ENCODE results near the gene RBMS3.
A peak's percentile ranks its signal among the peaks of the same experiment; 100 is the strongest.
"Not testable (repeated sequence)": the region's sequence is repeated elsewhere in the genome, so short reads cannot be mapped to it uniquely, and the experiment has no call there.

Gene RBMS3

GRCh38 chr3:30024466-30024865, 743.6 kb downstream of the RBMS3 start:
- DNase-seq (ENCODE audit: low spot score) = no peak

- no peak for DNase-seq (ENCODE audit: low spot score)
Measured at GRCh38 chr3:30026851-30027250, 746.0 kb downstream of the RBMS3 start.

DNA sequence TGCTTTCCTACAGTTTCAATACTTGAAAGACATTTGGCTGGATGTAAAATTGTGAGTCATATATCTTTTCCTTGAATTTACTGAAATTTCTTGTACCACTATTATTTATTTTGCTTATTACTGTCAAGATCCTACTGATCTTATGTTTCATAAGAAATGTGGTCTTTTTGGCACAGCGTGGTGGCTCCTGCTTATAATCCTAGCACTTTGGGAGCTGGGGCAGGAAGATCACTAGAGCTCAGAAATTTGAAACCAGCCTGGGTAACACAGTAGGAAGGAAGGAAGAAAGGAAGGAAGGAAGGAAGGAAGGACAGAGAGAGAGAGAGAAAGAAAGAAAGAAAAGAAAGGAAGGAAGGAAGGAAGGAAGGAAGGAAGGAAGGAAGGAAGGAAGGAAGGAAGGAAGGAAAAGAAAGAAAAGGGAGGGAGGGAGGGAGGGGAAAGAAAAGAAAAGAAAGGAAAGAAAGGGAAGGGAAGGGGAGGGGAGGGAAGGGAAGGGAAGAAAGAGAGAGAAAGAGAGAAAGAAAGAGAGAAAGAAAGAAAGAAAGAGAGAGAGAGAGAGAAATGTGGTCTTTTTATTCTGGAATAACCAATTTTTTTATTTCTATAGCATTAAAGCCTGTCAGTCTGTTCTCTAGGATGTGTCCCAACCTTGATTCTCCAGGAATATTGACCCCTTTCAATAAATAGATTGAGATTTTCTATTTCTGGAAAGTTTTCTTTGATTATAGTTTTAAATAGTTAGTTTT, 753.5 kb downstream of the RBMS3 start:
- DNase-seq (ENCODE audit: low spot score) = no peak

DNA sequence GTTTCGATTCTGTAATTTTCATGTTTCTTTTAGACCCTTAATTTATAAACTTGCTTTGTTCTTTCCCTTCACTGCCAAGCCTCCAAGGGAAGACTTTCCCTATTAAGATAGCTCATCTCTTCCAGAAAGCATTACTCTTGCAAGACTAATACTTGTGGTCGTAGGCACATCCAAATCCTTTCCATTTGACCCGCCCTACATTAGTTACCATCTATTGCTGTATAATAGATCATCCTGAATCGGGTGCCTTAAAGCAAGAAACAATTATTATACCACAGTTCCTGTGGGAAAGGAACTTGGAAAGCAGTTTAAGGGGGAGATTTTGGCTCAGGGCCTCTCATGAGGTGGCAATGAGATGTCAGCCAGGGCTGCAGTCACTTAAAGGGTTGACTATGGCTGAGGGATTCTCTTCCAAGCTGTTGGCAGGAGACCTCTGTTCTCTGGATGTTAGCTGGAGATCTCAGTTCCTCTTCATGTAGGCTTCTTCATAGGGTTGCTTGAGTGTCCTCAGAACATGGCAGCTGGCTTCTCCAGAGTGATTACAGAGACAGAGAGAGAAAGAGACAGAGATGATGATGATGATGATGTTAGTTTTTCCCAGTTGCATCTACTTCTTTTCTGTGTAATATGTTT, 755.2 kb downstream of the RBMS3 start:
- no peak for DNase-seq (ENCODE audit: low spot score)

- DNase-seq (ENCODE audit: low spot score) = no peak
Measured at GRCh38 chr3:30040126-30040525, 759.3 kb downstream of the RBMS3 start.

DNA sequence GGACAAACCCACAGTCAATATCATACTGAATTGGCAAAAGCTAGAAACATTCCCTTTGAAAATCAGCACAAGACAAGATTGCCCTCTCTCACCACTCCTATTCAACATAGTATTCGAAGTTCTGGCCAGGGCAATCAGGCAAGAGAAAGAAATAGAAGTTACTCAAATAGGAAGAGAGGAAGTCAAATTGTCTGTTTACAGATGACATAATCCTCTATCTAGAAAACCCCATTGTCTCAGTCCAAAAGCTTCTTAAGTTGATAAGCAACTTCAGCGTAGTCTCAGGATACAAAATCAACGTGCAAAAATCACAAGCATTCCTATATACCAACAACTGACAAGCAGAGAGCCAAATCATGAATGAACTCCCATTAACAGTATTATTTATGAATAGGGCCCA, 760.6 kb downstream of the RBMS3 start:
- not testable (repeated sequence) for DNase-seq (ENCODE audit: low spot score)

- peak; percentile 86 for DNase-seq (ENCODE audit: low spot score)
Measured at GRCh38 chr3:30042274-30042859, 761.5 kb downstream of the RBMS3 start.

GRCh38 chr3:30042916-30043555, 762.2 kb downstream of the RBMS3 start:
- DNase-seq (ENCODE audit: low spot score) = no peak

- no peak for DNase-seq (ENCODE audit: low spot score)
Measured at GRCh38 chr3:30044515-30044914, 763.6 kb downstream of the RBMS3 start.

- DNase-seq (ENCODE audit: low spot score) = no peak
Measured at GRCh38 chr3:30048431-30048830, 767.6 kb downstream of the RBMS3 start.

GRCh38 chr3:30050116-30050515, 769.2 kb downstream of the RBMS3 start:
- not testable (repeated sequence) for DNase-seq (ENCODE audit: low spot score)

GRCh38 chr3:30059240-30059639, 778.4 kb downstream of the RBMS3 start:
- no peak for DNase-seq (ENCODE audit: low spot score)

All from Ammon's horn (tissue), 1 donor.